ENCODE results near the gene C6orf120.

GRCh38 chr6:169667716-169668115 lies 34.2 kb upstream of the C6orf120 start:
- no peak for TF ChIP-seq CTCF (IDR thresholded peaks at IDR 0.05; ENCODE audit: low read depth, low read length)
- no peak for TF ChIP-seq EZH2phosphoT487 (IDR thresholded peaks at IDR 0.05; ENCODE audit: low read depth)
